Tibial artery (tissue), 4 donors: Measurements from ENCODE around the gene TTLL7.

Source experiments
- DNase-seq, 2 donors: peaks; one replicate each; pipeline ENCODE4 v3.0.0-alpha.2; 2019
- H3K27ac ChIP-seq, 2 donors: fragments of 200-600 bp; sonication (generic) in 1 of 2; 1 replicate in 1 of 2; 2 replicates in 1 of 2; pipeline ENCODE4 v1.5.1; 2018 to 2019; ENCODE audit warnings: mild to moderate bottlenecking in 1 of 2
- H3K27me3 ChIP-seq, 2 donors: fragments of 200-600 bp; sonication (generic) in 1 of 2; one replicate each; pipeline versions ENCODE4 v1.5.1 to v1.6.0; 2016 to 2019
- H3K36me3 ChIP-seq, 3 donors: fragments of 200-600 bp; sonication (generic) in 2 of 3; one replicate each; pipeline ENCODE4 v1.5.1; 2016 to 2019; ENCODE audit warnings: mild to moderate bottlenecking in 2 of 3
- H3K4me1 ChIP-seq, 4 donors: fragments of 200-600 bp; sonication (generic) in 2 of 4; 1 replicate in 3 of 4; 2 replicates in 1 of 4; pipeline ENCODE4 v1.5.1; 2016 to 2019
- H3K4me3 ChIP-seq, 2 donors: fragments of 200-600 bp; sonication (generic) in 1 of 2; 1 replicate in 1 of 2; 2 replicates in 1 of 2; pipeline ENCODE4 v1.5.1; 2018 to 2019; ENCODE audit warnings: mild to moderate bottlenecking in 2 of 2
- H3K9me3 ChIP-seq, 3 donors: fragments of 200-600 bp; sonication (generic) in 1 of 3; one replicate each; pipeline ENCODE4 v1.5.1; 2016 to 2019
- CTCF ChIP-seq, 2 experiments: fragments of 200-600 bp in 1 of 2; fragments of 450-650 bp in 1 of 2; IDR thresholded peaks; one replicate each; pipeline ENCODE4 v1.5.1; 2017 to 2019; ENCODE audit warnings: antibody characterized with exemption in 2 of 2, mild to moderate bottlenecking in 1 of 2, moderate library complexity in 1 of 2
- intact Hi-C: fragments of 100-400 bp; cut with DNase I; formaldehyde crosslinking; loops from one replicate; pipeline ENCODE4 v1.15.0; 2023; ENCODE audit warnings: low total_unique reads

TTLL7 gene

GRCh38 chr1:83857103-83857502 is 141.8 kb downstream of the TTLL7 start:
- intact Hi-C loops, result no loop called here
- Histone ChIP-seq H3K4me3 (no peak overlapping the region), H3K4me1 (peaks cover 0 to 13% (median 2%) of the 10 kb centered on the region in 4 donors), H3K27me3 (no peaks in the 10 kb centered on the region), H3K9me3 (no peaks in the 10 kb centered on the region), H3K27ac (no peak overlapping the region), H3K36me3 (no peaks in the 10 kb centered on the region)
- no peak for DNase-seq
- peak; percentile 18 to 26 for TF ChIP-seq CTCF (IDR thresholded peaks at IDR 0.05)

GRCh38 chr1:83856381-83856780 is 142.6 kb downstream of the TTLL7 start:
- H3K27me3 ChIP-seq, result no peaks in the 10 kb centered on the region
- intact Hi-C loops, result no loop called here
- TF ChIP-seq CTCF (IDR thresholded peaks at IDR 0.05), result no peak

GRCh38 chr1:83854456-83854855 is 144.5 kb downstream of the TTLL7 start:
- Histone ChIP-seq H3K36me3 (no peaks in the 10 kb centered on the region), H3K9me3 (no peaks in the 10 kb centered on the region), H3K27me3 (no peaks in the 10 kb centered on the region), H3K4me1 (no peaks in the 10 kb centered on the region), H3K4me3 (no peak overlapping the region), H3K27ac (no peak overlapping the region)
- intact Hi-C loops, result no loop called here
- no peak for TF ChIP-seq CTCF (IDR thresholded peaks at IDR 0.05)
- no peak for DNase-seq

More at GRCh38 chr1:83856381-83856780, 142.6 kb downstream of the TTLL7 start:
- no peak overlapping the region for H3K4me3 ChIP-seq
- no peak for DNase-seq
- no peak overlapping the region for H3K27ac ChIP-seq
- no peaks in the 10 kb centered on the region for H3K9me3 ChIP-seq
- no peaks in the 10 kb centered on the region for H3K36me3 ChIP-seq
- peaks cover 0 to 13% (median 2%) of the 10 kb centered on the region in 4 donors for H3K4me1 ChIP-seq

- H3K4me3 ChIP-seq, result no peak overlapping the region
- H3K36me3 ChIP-seq, result no peaks in the 10 kb centered on the region
- TF ChIP-seq CTCF (IDR thresholded peaks at IDR 0.05), result no peak
- H3K4me1 ChIP-seq, result no peaks in the 10 kb centered on the region
- no peak for DNase-seq
- no peaks in the 10 kb centered on the region for H3K27me3 ChIP-seq
- no peaks in the 10 kb centered on the region for H3K9me3 ChIP-seq
- H3K27ac ChIP-seq, result no peak overlapping the region
- intact Hi-C loops, result no loop called here
These were observed 148.1 kb downstream of the TTLL7 start for GRCh38 chr1:83850834-83851233.

GRCh38 chr1:83849191-83850061 is 149.5 kb downstream of the TTLL7 start:
- Histone ChIP-seq H3K4me1 (no peaks in the 10 kb centered on the region), H3K27ac (no peak overlapping the region), H3K27me3 (no peaks in the 10 kb centered on the region), H3K36me3 (no peaks in the 10 kb centered on the region), H3K9me3 (no peaks in the 10 kb centered on the region), H3K4me3 (no peak overlapping the region)
- TF ChIP-seq CTCF (IDR thresholded peaks at IDR 0.05), result no peak
- intact Hi-C loops, result no loop called here
- DNase-seq, result no peak
